Peyer's patch (tissue), 4 donors: Measurements from ENCODE around the gene NCR1. TPM values are rescaled to one million over a fixed set of nuclear protein-coding genes. Genes with fewer than 3 reads are reported as not detected.
"Not testable (repeated sequence)": the region's sequence is repeated elsewhere in the genome, so short reads cannot be mapped to it uniquely, and the experiment has no call there.

Experiments
- DNase-seq, 3 donors: peaks; one replicate each; pipeline ENCODE4 v3.0.0-alpha.2; 2017 to 2019
- H3K27ac ChIP-seq, 4 donors: fragments of 200-600 bp; sonication (generic); one replicate each; pipeline ENCODE4 v1.5.1; 2016 to 2019
- H3K27me3 ChIP-seq, 2 donors: fragments of 200-600 bp; sonication (generic); one replicate each; pipeline ENCODE4 v1.5.1; 2019
- H3K36me3 ChIP-seq, 3 donors: fragments of 200-600 bp; sonication (generic); one replicate each; pipeline ENCODE4 v1.5.1; 2016 to 2019
- H3K4me1 ChIP-seq, 4 donors: fragments of 200-600 bp; sonication (generic); one replicate each; pipeline ENCODE4 v1.5.1; 2016 to 2019
- H3K4me3 ChIP-seq, 4 donors: fragments of 200-600 bp; sonication (generic); 1 replicate in 3 of 4; 2 replicates in 1 of 4; pipeline ENCODE4 v1.5.1; 2016 to 2019; ENCODE audit warnings: mild to moderate bottlenecking in 1 of 4
- H3K9me3 ChIP-seq, 4 donors: fragments of 200-600 bp; sonication (generic); one replicate each; pipeline ENCODE4 v1.5.1; 2016 to 2019; ENCODE audit warnings: mild to moderate bottlenecking in 1 of 4
- POLR2A ChIP-seq, 2 donors: fragments of 450-650 bp; IDR thresholded peaks; one replicate each; pipeline ENCODE4 v1.5.1; 2017; ENCODE audit warnings: antibody characterized with exemption in 2 of 2, mild to moderate bottlenecking in 2 of 2, moderate library complexity in 2 of 2
- total RNA-seq, 4 donors: library from RNA; depleted of rRNA; stranded (reverse); fragments of >200 nt; gene quantifications; one replicate each; pipeline ENCODE4 v1.1.0, GENCODE V29; 2016
- TF ChIP-seq, protein P1 (sequence below), 6 experiments: fragments of 450-650 bp in 4 of 6; fragments of 200-600 bp in 2 of 6; sonication (generic) in 1 of 6; IDR thresholded peaks; one replicate each; pipeline ENCODE4 v1.5.1; 2017 to 2019; ENCODE audit warnings: antibody characterized with exemption in 6 of 6, mild to moderate bottlenecking in 3 of 6, moderate library complexity in 1 of 6

Gene NCR1
- total RNA-seq, 4 donors from 2014 or later, result 2.1 to 2.7 TPM; not detected in 2

DNA sequence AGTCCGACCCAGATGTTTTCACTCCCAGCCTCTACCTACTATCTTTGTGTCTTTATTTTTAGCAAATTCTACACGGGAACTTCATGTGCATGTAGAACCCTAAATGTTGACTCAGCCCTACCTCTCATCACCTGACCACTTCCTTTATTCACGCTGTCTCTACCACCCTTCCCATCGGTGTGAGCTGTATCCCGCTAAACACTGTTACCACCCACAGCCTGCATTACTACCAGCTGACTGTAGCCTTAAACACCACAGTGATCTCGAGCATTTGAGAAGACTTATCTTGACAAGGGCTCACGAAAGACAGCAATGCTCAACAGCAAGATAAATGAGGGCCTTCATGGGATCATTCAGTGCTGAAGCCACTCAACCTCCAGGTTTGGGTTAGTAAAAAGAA lies 15.1 kb downstream of the NCR1 start:
- no peak for TF ChIP-seq POLR2A (IDR thresholded peaks at IDR 0.05)
- TF ChIP-seq, protein P1, sequence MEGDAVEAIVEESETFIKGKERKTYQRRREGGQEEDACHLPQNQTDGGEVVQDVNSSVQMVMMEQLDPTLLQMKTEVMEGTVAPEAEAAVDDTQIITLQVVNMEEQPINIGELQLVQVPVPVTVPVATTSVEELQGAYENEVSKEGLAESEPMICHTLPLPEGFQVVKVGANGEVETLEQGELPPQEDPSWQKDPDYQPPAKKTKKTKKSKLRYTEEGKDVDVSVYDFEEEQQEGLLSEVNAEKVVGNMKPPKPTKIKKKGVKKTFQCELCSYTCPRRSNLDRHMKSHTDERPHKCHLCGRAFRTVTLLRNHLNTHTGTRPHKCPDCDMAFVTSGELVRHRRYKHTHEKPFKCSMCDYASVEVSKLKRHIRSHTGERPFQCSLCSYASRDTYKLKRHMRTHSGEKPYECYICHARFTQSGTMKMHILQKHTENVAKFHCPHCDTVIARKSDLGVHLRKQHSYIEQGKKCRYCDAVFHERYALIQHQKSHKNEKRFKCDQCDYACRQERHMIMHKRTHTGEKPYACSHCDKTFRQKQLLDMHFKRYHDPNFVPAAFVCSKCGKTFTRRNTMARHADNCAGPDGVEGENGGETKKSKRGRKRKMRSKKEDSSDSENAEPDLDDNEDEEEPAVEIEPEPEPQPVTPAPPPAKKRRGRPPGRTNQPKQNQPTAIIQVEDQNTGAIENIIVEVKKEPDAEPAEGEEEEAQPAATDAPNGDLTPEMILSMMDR (IDR thresholded peaks at IDR 0.05), result no peak
- Histone ChIP-seq H3K27me3 (no peaks in the 10 kb centered on the region), H3K4me3 (no peak overlapping the region), H3K9me3 (no peaks in the 10 kb centered on the region), H3K27ac (no peak overlapping the region), H3K36me3 (no peaks in the 10 kb centered on the region), H3K4me1 (no peaks in the 10 kb centered on the region)
- no peak for DNase-seq

DNA sequence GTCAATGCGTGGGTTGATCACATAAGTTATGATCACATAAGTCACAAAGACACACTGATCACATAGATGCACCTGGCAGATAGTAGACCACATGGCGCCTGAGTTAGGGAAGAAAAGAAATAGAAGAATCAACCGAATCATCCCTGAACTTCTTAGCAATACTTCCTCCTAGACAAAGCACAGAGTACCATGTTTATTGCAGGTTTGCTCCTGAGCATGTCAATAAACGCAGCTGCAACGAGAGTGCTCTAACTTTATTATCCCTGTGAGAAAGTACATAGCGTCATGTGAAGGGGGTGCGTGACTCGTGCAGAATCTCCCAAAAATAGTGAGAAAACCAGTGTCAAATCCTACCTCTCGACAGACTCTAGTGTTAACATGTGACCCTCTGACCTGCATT lies 17.3 kb downstream of the NCR1 start:
- Histone ChIP-seq H3K27me3 (no peaks in the 10 kb centered on the region), H3K36me3 (no peaks in the 10 kb centered on the region), H3K9me3 (peaks cover 0 to 9% (median 0%) of the 10 kb centered on the region in 4 donors), H3K27ac (no peak overlapping the region), H3K4me3 (no peak overlapping the region), H3K4me1 (no peaks in the 10 kb centered on the region)
- TF ChIP-seq POLR2A (IDR thresholded peaks at IDR 0.05), result no peak
- TF ChIP-seq, protein P1 (IDR thresholded peaks at IDR 0.05), result no peak
- no peak for DNase-seq

DNA sequence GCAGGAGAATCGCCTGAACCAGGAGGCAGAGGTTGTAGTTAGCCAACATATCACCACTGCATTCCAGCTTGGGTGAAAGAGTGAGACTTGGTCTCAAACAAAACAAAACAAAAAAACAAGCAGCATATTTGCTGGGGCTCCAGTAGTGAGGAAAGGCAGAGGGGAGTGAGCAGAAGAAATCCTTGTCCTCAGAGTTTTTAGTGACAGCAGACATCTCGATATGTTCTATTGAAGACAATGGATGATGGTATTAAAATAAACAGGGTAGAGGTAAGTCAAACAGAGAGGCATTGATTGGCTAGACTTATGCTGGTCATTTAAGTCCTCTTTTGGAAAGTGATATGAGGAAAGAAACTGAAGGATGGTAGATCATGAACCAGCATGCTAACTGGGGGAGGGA lies 22.4 kb downstream of the NCR1 start:
- TF ChIP-seq, protein P1 (IDR thresholded peaks at IDR 0.05), result no peak
- no peak for TF ChIP-seq POLR2A (IDR thresholded peaks at IDR 0.05)
- Histone ChIP-seq H3K27me3 (no peaks in the 10 kb centered on the region), H3K9me3 (peaks cover 0 to 9% (median 0%) of the 10 kb centered on the region in 4 donors)

DNA sequence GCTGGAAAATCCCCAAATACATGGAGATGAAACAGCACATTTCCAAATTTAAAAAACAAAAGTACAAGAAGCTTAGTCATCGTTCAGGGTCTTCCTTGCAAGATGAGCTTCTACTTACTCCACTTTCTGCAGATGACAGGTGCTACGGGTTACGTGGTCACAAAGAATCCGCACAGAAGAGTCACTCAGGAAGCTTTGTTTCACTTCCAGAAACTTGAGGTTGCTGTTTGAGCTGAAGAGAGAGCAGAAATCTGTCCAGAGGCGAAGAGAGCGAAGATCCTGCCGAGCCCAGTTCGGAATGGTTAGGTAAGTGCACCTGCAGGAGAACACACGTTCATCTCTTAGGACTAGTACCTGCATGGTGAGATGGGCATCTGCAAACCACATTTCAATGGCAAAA lies 32.0 kb downstream of the NCR1 start:
- no peaks in the 10 kb centered on the region for H3K27me3 ChIP-seq
- H3K9me3 ChIP-seq, result no peaks in the 10 kb centered on the region
- no peak overlapping the region for H3K27ac ChIP-seq
- no peak overlapping the region for H3K4me3 ChIP-seq
- peak in 2 of 3 donors; percentile 33 to 52 for DNase-seq
- H3K36me3 ChIP-seq, result no peaks in the 10 kb centered on the region
- TF ChIP-seq POLR2A (IDR thresholded peaks at IDR 0.05), result no peak
- no peaks in the 10 kb centered on the region for H3K4me1 ChIP-seq

More for the DNA sequence above, 22.4 kb downstream of the NCR1 start:
- Histone ChIP-seq H3K4me1 (no peaks in the 10 kb centered on the region), H3K27ac (no peak overlapping the region), H3K4me3 (no peak overlapping the region), H3K36me3 (no peaks in the 10 kb centered on the region)
- DNase-seq, result no peak

DNA sequence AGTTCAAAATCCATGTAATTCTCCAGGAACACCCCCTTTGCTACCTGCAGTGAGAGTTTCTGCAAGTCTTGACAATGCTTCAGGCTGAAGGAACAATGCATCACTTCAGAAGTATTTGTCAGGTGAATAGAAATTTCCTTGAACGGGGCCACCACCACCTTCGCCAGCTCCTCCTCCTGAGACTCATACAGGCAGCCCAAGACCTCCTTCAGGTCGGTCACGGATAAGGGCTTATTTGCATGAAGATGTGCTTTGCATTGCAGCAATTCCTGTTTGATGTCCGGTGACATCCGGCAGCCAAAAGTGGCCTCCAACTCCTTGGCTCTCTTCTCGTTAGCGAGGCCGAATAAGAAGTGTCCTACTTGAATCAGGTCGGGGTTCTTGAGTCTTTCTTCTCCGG lies 33.0 kb downstream of the NCR1 start:
- H3K27ac ChIP-seq, result no peak overlapping the region
- no peaks in the 10 kb centered on the region for H3K9me3 ChIP-seq
- H3K4me1 ChIP-seq, result no peaks in the 10 kb centered on the region
- TF ChIP-seq, protein P1 (IDR thresholded peaks at IDR 0.05), result no peak
- no peak for TF ChIP-seq POLR2A (IDR thresholded peaks at IDR 0.05)
- H3K4me3 ChIP-seq, result no peak overlapping the region
- DNase-seq, result peak in 2 of 3 donors; percentile 27 to 45
- no peaks in the 10 kb centered on the region for H3K36me3 ChIP-seq
- H3K27me3 ChIP-seq, result no peaks in the 10 kb centered on the region

DNA sequence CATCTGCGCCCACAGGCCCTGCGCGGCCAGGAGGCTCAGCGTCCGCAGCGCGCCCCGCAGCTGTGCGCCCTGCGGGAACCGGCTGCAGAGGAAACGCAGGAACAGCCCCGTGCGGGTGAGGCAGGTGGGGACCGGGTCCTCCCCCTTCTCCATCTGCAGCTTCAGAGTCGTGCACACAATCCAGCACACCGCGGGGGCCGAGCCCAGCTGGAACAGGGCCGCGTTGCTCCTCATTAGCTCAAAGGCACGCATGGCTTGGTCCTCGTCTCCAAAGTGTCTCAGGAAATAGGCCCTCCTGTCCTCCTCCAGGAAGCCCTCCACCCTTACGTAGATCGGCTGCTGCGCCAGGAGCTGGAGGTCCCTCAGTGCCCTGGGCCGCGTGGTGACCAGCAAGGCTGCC lies 33.6 kb downstream of the NCR1 start:
- H3K36me3 ChIP-seq, DNase-seq, H3K27me3 ChIP-seq, H3K27ac ChIP-seq, H3K9me3 ChIP-seq, H3K4me1 ChIP-seq, H3K4me3 ChIP-seq: not testable (repeated sequence)

DNA sequence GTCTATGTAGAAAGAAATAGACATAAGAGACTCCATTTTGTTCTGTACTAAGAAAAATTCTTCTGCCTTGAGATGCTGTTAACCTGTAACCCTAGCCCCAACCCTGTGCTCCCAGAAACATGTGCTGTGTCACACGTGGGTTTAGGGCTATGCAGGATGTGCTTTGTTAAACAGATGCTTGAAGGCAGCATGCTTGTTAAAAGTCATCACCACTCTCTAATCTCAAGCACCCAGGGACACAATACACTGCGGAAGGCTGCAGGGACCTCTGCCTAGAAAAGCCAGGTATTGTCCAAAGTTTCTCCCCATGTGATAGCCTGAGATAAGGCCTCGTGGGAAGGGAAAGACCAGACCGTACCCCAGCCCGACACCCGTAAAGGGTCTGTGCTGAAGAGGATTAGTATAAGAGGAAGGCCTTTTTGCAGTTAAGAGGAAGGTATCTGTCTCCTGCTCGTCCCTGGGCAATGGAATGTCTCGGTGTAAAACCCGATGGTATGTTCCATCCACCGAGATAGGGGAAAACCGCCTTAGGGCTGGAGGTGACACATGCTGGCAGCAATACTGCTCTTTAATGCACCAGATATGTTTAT lies 37.9 kb downstream of the NCR1 start:
- not testable (repeated sequence) for H3K9me3 ChIP-seq, H3K4me1 ChIP-seq, H3K4me3 ChIP-seq, H3K36me3 ChIP-seq, H3K27ac ChIP-seq, DNase-seq, H3K27me3 ChIP-seq
